K562 (cell line): Measurements from ENCODE around the gene PYROXD2.

ENCODE experiments used
- CBFB ChIP-seq: sonication (generic); formaldehyde crosslinking; IDR thresholded peaks from 2 replicates; pipeline ENCODE4 v1.4.0; 2020; ENCODE audit warnings: mild to moderate bottlenecking, missing genetic modification reagents
- NR3C1 ChIP-seq: sonication (generic); formaldehyde crosslinking; IDR thresholded peaks from 2 replicates; pipeline ENCODE4 v1.8.1; 2022; ENCODE audit warnings: missing genetic modification reagents
- TF ChIP-seq, protein P1 (sequence below): fragments of 450-650 bp; IDR thresholded peaks from 2 replicates; pipeline ENCODE4 v1.6.1; 2016
- TF ChIP-seq, protein P2 (sequence below), 3 experiments: IDR thresholded peaks in 2 of 3; conservative IDR thresholded peaks in 1 of 3; 2 replicates each; pipeline ENCODE4 v1.5.1; 2011 to 2012; ENCODE audit warnings: low read length in 3 of 3, mild to moderate bottlenecking in 3 of 3, control low read depth in 2 of 3, improper control_type of control experiment in 1 of 3, inconsistent platforms in 1 of 3, low read depth in 1 of 3, mixed read lengths in 1 of 3, moderate library complexity in 1 of 3; ENCODE audit not compliant: insufficient read depth in 2 of 3

DNA sequence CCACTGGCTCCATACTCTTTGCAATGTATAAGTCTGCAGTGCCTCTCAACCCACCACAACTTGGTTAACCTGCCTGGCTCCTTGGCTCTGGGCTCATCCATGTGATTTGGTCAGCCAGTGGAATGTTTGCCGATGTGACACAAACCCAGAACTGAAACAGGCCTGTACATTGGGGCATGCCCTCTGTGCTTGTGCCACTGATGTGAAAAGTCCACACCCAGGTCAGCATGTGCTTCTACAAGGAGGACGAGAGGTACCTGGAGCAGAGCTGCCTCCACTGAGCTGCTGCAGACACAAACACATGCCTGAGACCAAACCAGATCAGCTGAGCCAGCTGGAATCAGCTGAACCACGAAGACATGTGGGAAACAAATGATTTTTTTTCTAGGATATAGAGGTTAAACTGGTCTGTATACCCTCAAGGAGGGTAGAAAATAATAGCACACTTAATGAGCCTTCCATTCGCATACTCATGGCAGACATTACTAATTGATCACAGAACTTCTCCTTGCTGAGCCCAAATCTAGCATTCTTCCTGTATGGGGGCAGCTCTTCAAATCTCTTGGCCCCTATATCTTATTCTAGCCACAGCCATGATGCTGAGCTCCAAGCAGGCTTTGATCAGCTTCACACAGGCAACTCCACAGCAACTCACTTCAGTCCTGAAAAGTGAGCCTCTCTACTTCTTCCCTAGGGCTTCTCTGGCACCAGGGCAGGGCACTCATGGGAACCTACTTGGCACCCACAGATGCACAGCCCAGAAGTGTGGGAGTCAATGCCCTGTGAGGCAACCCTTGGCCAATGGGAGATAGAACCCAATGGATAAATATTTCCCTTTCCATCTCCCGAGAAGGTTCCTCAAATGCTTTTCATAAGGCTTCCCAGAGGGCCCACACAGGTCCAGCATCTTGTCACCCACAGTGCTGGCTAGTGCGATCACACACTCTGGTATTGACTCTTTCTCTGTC lies 18.6 kb downstream of the PYROXD2 start:
- TF ChIP-seq, protein P1, sequence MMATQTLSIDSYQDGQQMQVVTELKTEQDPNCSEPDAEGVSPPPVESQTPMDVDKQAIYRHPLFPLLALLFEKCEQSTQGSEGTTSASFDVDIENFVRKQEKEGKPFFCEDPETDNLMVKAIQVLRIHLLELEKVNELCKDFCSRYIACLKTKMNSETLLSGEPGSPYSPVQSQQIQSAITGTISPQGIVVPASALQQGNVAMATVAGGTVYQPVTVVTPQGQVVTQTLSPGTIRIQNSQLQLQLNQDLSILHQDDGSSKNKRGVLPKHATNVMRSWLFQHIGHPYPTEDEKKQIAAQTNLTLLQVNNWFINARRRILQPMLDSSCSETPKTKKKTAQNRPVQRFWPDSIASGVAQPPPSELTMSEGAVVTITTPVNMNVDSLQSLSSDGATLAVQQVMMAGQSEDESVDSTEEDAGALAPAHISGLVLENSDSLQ, result no peak
- TF ChIP-seq, protein P2, sequence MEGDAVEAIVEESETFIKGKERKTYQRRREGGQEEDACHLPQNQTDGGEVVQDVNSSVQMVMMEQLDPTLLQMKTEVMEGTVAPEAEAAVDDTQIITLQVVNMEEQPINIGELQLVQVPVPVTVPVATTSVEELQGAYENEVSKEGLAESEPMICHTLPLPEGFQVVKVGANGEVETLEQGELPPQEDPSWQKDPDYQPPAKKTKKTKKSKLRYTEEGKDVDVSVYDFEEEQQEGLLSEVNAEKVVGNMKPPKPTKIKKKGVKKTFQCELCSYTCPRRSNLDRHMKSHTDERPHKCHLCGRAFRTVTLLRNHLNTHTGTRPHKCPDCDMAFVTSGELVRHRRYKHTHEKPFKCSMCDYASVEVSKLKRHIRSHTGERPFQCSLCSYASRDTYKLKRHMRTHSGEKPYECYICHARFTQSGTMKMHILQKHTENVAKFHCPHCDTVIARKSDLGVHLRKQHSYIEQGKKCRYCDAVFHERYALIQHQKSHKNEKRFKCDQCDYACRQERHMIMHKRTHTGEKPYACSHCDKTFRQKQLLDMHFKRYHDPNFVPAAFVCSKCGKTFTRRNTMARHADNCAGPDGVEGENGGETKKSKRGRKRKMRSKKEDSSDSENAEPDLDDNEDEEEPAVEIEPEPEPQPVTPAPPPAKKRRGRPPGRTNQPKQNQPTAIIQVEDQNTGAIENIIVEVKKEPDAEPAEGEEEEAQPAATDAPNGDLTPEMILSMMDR (IDR thresholded peaks at IDR 0.05 in 2 of 3, conservative IDR thresholded peaks at IDR 0.05 in 1 of 3; ENCODE audit: insufficient read depth in 2 of 3, low read depth in 1 of 3, low read length in 3 of 3), result no peak
- TF ChIP-seq NR3C1 (CRISPR knock-in tag) (no peak), CBFB (CRISPR knock-in tag) (no peak)
